Neural crest cell (in vitro differentiated cells): ENCODE data around the gene REEP1. TPM values are rescaled to one million over a fixed set of nuclear protein-coding genes. Genes with fewer than 3 reads are reported as not detected.

Experiments used
- DNase-seq: peaks from one replicate; pipeline ENCODE4 v3.0.0; 2021; ENCODE audit warnings: low read depth, mixed read lengths, low spot score
- H3K27ac Mint-ChIP-seq: one replicate; pipeline ENCODE4 v1.8.0; 2021; ENCODE audit warnings: mild to moderate bottlenecking, mixed read lengths; ENCODE audit not compliant: unreplicated experiment
- H3K27me3 Mint-ChIP-seq: 2 replicates; pipeline ENCODE4 v1.8.0; 2021; ENCODE audit warnings: low read depth, mild to moderate bottlenecking, mixed read lengths
- H3K36me3 Mint-ChIP-seq: 2 replicates; pipeline ENCODE4 v1.8.0; 2021; ENCODE audit warnings: low read depth, mild to moderate bottlenecking, mixed read lengths
- H3K4me1 Mint-ChIP-seq: 2 replicates; pipeline ENCODE4 v1.8.0; 2021; ENCODE audit warnings: mixed read lengths
- H3K4me3 Mint-ChIP-seq: one replicate; pipeline ENCODE4 v1.8.0; 2021; ENCODE audit warnings: mild to moderate bottlenecking, mixed read lengths
- H3K9me3 Mint-ChIP-seq: 2 replicates; pipeline ENCODE4 v1.8.0; 2021; ENCODE audit warnings: mixed read lengths
- CTCF ChIP-seq: fragments of 200-600 bp; sonication (generic); conservative IDR thresholded peaks from 2 replicates; pipeline ENCODE4 v1.5.0; 2021; ENCODE audit warnings: antibody characterized with exemption, mild to moderate bottlenecking
- total RNA-seq: library from RNA; stranded (reverse); gene quantifications from 2 replicates; pipeline ENCODE4 v1.2.1, GENCODE V29; 2021

The REEP1 gene
- total RNA-seq, 1 donor from 2014 or later: 12.3 TPM

- no peaks in the 10 kb centered on the region for H3K27me3 Mint-ChIP-seq
- H3K27ac Mint-ChIP-seq: no peak overlapping the region
- no peak for DNase-seq
- H3K36me3 Mint-ChIP-seq: no peaks in the 10 kb centered on the region
- H3K9me3 Mint-ChIP-seq: no peaks in the 10 kb centered on the region
- no peak overlapping the region for H3K4me3 Mint-ChIP-seq
- no peak for TF ChIP-seq CTCF
- no peaks in the 10 kb centered on the region for H3K4me1 Mint-ChIP-seq
Observed at GRCh38 chr2:86290596-86291327, 46.7 kb downstream of the REEP1 start.

GRCh38 chr2:86286516-86286915 is 50.9 kb downstream of the REEP1 start:
- no peak for DNase-seq
- Mint-ChIP-seq H3K27me3 (no peaks in the 10 kb centered on the region), H3K4me3 (no peak overlapping the region), H3K27ac (no peak overlapping the region), H3K9me3 (no peaks in the 10 kb centered on the region), H3K4me1 (peaks cover 3% of the 10 kb centered on the region), H3K36me3 (no peaks in the 10 kb centered on the region)
- TF ChIP-seq CTCF: no peak

GRCh38 chr2:86285981-86286380 is 51.4 kb downstream of the REEP1 start:
- Mint-ChIP-seq H3K27ac (no peak overlapping the region), H3K4me1 (peaks cover 3% of the 10 kb centered on the region), H3K9me3 (no peaks in the 10 kb centered on the region), H3K27me3 (no peaks in the 10 kb centered on the region), H3K4me3 (no peak overlapping the region), H3K36me3 (no peaks in the 10 kb centered on the region)
- no peak for DNase-seq
- TF ChIP-seq CTCF: no peak

GRCh38 chr2:86285571-86285970 is 51.9 kb downstream of the REEP1 start:
- no peak for TF ChIP-seq CTCF
- Mint-ChIP-seq H3K36me3 (no peaks in the 10 kb centered on the region), H3K4me3 (no peak overlapping the region), H3K9me3 (no peaks in the 10 kb centered on the region), H3K4me1 (peaks cover 3% of the 10 kb centered on the region), H3K27ac (no peak overlapping the region), H3K27me3 (no peaks in the 10 kb centered on the region)
- DNase-seq: no peak

GRCh38 chr2:86284987-86285386 is 52.4 kb downstream of the REEP1 start:
- TF ChIP-seq CTCF: no peak
- H3K4me1 Mint-ChIP-seq: peaks cover 3% of the 10 kb centered on the region
- no peaks in the 10 kb centered on the region for H3K9me3 Mint-ChIP-seq
- H3K27me3 Mint-ChIP-seq: no peaks in the 10 kb centered on the region
- H3K4me3 Mint-ChIP-seq: no peak overlapping the region
- no peaks in the 10 kb centered on the region for H3K36me3 Mint-ChIP-seq
- DNase-seq: no peak
- H3K27ac Mint-ChIP-seq: peak overlapping the region; percentile 8
